KMS-11 (cell line): Measurements from ENCODE around the gene MAG.

Source experiments
- H2AFZ ChIP-seq: fragments of 200-600 bp; sonication (generic); 2 replicates; pipeline ENCODE4 v1.6.1; 2016; ENCODE audit warnings: antibody characterized with exemption, mixed run types, low read depth
- H3K27ac ChIP-seq: fragments of 200-600 bp; sonication (generic); 2 replicates; pipeline ENCODE4 v1.6.1; 2016; ENCODE audit warnings: mild to moderate bottlenecking, mixed run types
- H3K27me3 ChIP-seq: fragments of 200-600 bp; sonication (generic); 2 replicates; pipeline ENCODE4 v1.6.1; 2017; ENCODE audit warnings: mild to moderate bottlenecking, low read depth, mixed run types, moderate library complexity; ENCODE audit not compliant: insufficient read depth
- H3K36me3 ChIP-seq: fragments of 200-600 bp; sonication (generic); 2 replicates; pipeline ENCODE4 v1.6.1; 2017; ENCODE audit warnings: mild to moderate bottlenecking, mixed run types; ENCODE audit not compliant: insufficient read depth
- H3K4me1 ChIP-seq: fragments of 200-600 bp; sonication (generic); 2 replicates; pipeline ENCODE4 v1.6.1; 2016; ENCODE audit warnings: mild to moderate bottlenecking, low read depth, mixed run types; ENCODE audit not compliant: poor library complexity, severe bottlenecking
- H3K4me2 ChIP-seq: fragments of 200-600 bp; sonication (generic); 2 replicates; pipeline ENCODE4 v1.7.0; 2016; ENCODE audit warnings: mild to moderate bottlenecking, mixed run types
- H3K4me3 ChIP-seq: fragments of 200-600 bp; sonication (generic); IDR thresholded peaks from 2 replicates; pipeline ENCODE4 v1.6.1; 2017; ENCODE audit warnings: low read depth, low read length, mixed read lengths; ENCODE audit not compliant: insufficient read depth
- H3K79me2 ChIP-seq: fragments of 200-600 bp; sonication (generic); 2 replicates; pipeline ENCODE4 v1.6.1; 2016; ENCODE audit warnings: low read depth, mixed run types; ENCODE audit not compliant: insufficient read depth
- H3K9ac ChIP-seq: fragments of 200-600 bp; sonication (generic); 2 replicates; pipeline ENCODE4 v1.6.1; 2016; ENCODE audit warnings: mild to moderate bottlenecking, mixed run types
- H4K20me1 ChIP-seq: fragments of 200-600 bp; sonication (generic); 2 replicates; pipeline ENCODE4 v1.6.1; 2016; ENCODE audit warnings: mild to moderate bottlenecking, mixed run types; ENCODE audit not compliant: insufficient read depth
- TF ChIP-seq, protein P1 (sequence below): fragments of 200-600 bp; sonication (generic); conservative IDR thresholded peaks from 2 replicates; pipeline ENCODE4 v1.6.1; 2017; ENCODE audit warnings: low read depth, mild to moderate bottlenecking, antibody characterized with exemption, low read length, moderate library complexity, mixed read lengths

The MAG gene

GRCh38 chr19:35294328-35294727 is 2.4 kb downstream of the MAG start:
- Histone ChIP-seq H3K4me1 (no peaks in the 10 kb centered on the region), H3K27ac (no peak overlapping the region), H3K36me3 (no peaks in the 10 kb centered on the region), H3K4me3 (no peak overlapping the region), H2AFZ (no peak overlapping the region), H3K79me2 (no peaks in the 10 kb centered on the region), H3K4me2 (no peak overlapping the region), H4K20me1 (no peaks in the 10 kb centered on the region), H3K27me3 (peaks cover 43% of the 10 kb centered on the region), H3K9ac (no peak overlapping the region)
- TF ChIP-seq, protein P1, sequence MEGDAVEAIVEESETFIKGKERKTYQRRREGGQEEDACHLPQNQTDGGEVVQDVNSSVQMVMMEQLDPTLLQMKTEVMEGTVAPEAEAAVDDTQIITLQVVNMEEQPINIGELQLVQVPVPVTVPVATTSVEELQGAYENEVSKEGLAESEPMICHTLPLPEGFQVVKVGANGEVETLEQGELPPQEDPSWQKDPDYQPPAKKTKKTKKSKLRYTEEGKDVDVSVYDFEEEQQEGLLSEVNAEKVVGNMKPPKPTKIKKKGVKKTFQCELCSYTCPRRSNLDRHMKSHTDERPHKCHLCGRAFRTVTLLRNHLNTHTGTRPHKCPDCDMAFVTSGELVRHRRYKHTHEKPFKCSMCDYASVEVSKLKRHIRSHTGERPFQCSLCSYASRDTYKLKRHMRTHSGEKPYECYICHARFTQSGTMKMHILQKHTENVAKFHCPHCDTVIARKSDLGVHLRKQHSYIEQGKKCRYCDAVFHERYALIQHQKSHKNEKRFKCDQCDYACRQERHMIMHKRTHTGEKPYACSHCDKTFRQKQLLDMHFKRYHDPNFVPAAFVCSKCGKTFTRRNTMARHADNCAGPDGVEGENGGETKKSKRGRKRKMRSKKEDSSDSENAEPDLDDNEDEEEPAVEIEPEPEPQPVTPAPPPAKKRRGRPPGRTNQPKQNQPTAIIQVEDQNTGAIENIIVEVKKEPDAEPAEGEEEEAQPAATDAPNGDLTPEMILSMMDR, result no peak

DNA sequence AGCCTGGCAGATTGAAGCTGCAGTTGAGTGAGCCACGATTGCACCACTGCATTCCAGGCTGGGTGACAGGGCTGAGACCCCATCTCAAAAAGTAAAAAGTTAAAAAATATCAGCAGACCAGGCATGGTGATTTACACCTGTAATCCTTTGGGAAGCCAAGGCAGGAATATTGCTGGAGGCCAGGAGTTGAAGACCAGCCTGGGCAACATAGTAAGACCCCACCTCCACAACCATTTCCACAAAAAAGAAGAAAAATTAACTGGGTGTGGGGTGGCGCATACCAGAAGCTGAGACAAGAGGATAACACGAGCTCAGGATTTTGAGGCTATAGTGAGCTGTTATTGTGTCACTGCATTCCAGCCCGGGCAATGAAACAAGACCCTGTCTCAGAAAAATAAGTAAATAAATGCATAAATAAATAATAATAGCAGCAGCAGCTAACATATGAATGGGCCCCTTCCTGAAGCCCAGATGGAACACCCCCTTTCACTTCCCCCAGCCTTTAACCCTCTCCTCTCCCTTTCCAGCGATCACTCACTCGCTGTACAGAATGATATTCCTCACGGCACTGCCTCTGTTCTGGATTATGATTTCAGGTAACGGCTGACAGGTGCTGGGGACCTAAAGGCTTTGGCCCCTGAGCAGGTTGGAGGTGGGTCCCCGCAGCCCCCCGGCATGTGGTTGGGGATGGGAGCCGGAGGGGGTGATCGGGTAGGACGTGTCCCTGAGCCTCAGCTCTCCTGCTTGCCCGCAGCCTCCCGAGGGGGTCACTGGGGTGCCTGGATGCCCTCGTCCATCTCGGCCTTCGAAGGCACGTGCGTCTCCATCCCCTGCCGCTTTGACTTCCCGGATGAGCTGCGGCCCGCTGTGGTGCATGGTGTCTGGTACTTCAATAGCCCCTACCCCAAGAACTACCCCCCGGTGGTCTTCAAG is 3.2 kb downstream of the MAG start:
- Histone ChIP-seq H3K36me3 (no peaks in the 10 kb centered on the region), H3K4me2 (no peak overlapping the region), H3K9ac (no peak overlapping the region)

GRCh38 chr19:35295792-35296462 is 4.0 kb downstream of the MAG start:
- H3K4me1 ChIP-seq, result no peaks in the 10 kb centered on the region
- TF ChIP-seq, protein P1, result no peak

More for the DNA sequence above, 3.2 kb downstream of the MAG start:
- Histone ChIP-seq H3K27ac (no peak overlapping the region), H3K4me1 (no peaks in the 10 kb centered on the region), H3K79me2 (no peaks in the 10 kb centered on the region), H2AFZ (no peak overlapping the region), H4K20me1 (no peaks in the 10 kb centered on the region), H3K4me3 (no peak overlapping the region), H3K27me3 (peaks cover 39% of the 10 kb centered on the region)
- TF ChIP-seq, protein P1, result no peak

DNA sequence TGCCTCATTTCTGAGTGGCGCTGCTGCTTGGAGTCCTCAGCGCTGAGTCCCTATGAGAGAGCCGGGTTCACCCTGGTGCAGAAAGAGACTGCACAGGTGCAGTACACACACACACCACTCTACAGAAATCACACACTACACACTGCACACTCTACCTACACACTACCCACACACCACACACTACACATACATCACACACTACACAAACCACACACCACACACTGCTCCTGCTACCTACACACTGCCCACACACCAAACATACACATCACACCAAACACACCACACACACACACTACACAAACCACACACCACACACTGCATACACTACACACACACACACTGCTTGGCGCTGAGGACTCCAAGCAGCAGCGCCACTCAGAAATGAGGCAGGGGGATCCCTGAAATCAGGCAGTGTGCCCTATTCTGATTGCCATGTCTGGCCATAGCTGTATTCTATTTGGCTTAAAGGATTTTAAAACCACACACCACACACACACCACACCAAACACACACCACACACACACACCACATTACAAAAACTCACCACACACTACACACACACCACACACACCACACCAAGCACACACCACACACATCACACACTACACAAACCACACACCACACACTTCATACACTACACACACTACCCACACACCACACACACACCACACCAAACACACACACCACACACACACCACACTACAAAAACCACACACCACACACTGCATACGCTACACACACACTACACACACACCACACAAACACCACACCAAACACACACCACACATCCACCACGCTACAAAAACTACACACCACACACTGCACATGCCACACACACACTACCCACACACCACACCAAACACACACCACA is 4.9 kb downstream of the MAG start:
- H3K9ac ChIP-seq, result no peak overlapping the region
- no peaks in the 10 kb centered on the region for H3K79me2 ChIP-seq
- H3K4me3 ChIP-seq, result no peak overlapping the region
- H3K4me1 ChIP-seq, result no peaks in the 10 kb centered on the region
- H3K36me3 ChIP-seq, result no peaks in the 10 kb centered on the region
- no peak overlapping the region for H3K27ac ChIP-seq
- TF ChIP-seq, protein P1, result no peak
- no peaks in the 10 kb centered on the region for H4K20me1 ChIP-seq
- no peak overlapping the region for H3K4me2 ChIP-seq
- H2AFZ ChIP-seq, result no peak overlapping the region
- peaks cover 28% of the 10 kb centered on the region for H3K27me3 ChIP-seq

More at GRCh38 chr19:35295792-35296462, 4.0 kb downstream of the MAG start:
- Histone ChIP-seq H3K36me3 (no peaks in the 10 kb centered on the region), H3K27me3 (peaks cover 33% of the 10 kb centered on the region), H3K9ac (no peak overlapping the region), H3K27ac (no peak overlapping the region), H3K4me2 (no peak overlapping the region), H2AFZ (no peak overlapping the region), H3K79me2 (no peaks in the 10 kb centered on the region), H3K4me3 (no peak overlapping the region), H4K20me1 (no peaks in the 10 kb centered on the region)
